NCI-H2029 (cell line): Measurements from ENCODE around the gene ZBTB18.

Experiments
- DNase-seq: peaks from one replicate; lab custom pipeline; 2025; lab: John Stamatoyannopoulos, UW

The ZBTB18 gene

DNA sequence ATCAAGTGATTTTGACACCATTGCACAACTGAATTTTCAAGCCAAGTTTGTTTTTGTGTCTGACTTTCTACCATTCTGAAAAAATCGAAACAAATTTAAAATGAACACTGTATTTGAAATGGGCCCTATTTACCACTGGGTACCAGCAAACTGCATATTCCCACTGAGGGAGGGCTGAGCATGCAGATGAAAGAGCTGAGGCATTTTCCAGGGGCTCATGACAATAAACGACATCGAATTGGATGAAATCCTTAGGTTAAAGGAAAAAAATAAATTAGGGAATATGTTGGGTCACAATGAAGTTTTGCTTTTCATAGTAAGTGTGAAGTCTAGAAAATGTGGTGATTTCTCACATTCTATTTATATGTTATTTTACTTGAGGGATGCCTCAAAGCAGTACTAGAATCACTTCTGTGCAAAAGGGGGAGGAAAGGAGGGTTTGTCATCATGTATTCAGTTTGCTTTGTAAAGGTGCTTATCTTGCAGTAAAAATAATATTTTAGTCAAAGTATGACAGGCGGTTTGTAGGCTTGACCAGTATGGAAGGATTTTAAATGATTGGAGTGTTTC lies 11.2 kb downstream of the ZBTB18 start:
- no peak for DNase-seq

- DNase-seq = no peak
Measured at GRCh38 chr1:244063498-244063897, 12.4 kb downstream of the ZBTB18 start.

DNA sequence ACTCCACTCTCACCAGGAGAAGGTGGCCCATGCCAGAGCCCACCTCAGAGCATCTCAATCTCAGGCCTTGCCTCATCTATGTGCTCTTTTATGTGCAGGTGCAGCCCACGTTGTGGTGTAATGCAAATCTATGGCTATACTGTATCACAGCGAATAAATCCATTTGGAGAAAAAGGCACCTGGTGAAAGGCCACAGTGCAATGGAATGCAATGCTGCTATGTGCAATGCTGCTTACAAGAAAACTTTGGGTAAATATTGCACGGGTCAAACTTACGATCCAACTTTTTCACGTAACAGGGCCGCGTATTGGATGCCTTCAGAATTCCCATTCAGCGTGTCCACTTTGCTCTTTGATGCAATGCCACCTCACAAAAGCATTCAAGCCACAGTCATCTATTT lies 13.5 kb downstream of the ZBTB18 start:
- DNase-seq = no peak

DNA sequence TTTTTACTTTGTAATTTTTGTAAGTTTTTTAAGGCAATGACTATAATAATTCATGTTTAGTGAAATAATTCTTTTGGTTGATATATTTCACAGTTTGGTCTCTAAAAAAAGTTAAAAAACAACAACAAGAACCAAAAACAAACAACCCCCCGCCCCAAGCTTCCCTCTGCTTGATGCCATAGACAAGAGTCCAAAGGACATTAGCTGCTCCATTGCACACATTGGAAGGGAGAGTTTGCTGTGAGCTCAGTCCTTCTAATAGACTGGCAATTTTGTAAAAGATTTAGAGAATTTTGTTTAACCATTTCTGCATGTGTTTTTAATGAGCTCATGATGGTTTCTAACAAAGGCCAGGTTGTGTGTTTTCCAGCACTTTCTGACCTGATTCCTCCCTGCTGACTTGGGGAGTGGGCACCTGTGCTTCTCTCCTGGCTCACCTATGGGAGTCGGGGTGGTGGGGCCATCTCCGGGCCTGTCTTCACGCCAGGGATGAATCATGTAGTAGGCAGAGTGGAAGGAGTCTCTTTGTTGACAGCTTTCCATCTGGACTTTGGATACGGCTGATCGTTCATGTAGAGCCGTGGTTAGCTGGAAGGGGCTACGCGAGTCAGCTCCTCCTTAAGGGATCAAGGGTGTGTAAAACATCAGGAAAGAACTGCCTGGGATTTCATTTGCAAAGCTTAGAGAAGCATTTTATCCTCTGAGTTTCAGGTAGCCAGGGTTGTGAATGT lies 14.1 kb downstream of the ZBTB18 start:
- no peak for DNase-seq

DNA sequence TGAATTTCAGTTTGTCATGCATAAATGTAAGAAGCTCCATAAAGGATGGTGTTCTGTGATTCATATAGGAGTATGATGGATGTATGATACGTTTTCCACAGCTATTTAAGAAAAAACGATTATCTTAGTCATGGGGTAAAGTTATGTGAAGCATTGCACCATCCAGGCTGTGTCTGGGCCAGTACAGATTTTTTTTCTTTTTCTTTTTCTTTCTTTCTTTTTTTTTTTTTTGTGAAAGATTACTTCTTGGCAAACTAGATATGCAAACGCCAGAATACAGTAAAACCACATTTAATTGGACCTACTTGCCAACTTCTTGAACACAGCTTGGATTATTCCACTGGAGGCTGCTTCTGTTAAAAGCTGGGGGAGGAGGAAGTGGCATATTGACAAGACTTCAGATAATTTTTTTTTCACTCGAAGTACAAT lies 14.9 kb downstream of the ZBTB18 start:
- no peak for DNase-seq

DNA sequence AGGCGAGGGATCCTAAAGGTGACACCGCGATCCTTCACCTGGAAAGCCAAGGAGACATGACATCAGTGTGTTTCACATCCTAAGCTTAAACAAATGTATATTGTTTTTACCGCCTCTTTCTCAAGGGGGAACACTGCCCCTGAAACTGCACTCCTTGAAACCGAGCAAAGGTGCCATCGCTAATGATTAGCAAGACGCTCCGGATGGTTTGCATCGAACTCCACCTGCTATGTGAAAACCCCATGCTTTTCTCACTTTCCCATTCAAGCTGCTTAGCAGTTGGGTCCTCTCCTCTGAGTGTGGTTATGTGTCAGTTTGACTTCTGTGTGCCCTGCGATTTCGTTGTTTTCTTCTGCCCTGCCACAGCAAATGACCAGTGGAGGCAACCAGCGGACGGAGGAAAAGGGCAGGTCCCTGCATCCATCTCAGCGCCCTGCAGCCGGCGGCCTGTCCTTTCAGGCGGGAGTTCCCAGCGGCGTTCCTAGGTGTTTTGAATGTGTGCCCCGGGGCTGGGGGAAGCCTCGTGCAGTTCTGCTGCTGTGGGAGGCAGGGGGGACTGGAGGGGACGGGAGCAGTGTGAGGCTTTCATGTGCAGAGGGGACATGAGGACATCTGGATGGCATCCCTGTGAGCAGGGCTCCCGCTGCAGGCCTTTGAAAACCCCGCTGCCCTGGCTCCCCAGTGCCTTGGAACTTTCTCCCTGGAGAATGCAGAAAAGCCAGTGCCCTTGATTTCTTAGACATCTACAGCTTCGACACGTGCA lies 16.1 kb downstream of the ZBTB18 start:
- no peak for DNase-seq

DNA sequence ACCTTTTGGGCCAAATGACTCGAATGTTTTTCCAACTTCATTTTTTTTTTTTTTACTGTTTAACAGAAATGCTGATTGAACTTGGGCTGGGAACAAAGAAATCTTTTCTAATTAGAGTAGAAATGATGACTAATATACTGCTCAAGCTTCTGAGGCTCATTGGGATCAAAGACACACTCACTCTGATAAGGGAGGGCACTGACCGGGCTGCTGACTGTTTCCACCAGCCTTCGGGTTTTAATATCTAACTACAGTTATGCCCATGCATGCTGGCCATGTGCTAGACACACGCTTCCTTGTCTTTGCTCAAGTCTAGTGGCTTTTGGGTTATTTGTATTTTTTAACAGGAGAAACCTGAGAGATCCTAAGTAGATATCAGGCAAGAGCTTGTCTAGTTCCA lies 16.8 kb downstream of the ZBTB18 start:
- DNase-seq = no peak

DNA sequence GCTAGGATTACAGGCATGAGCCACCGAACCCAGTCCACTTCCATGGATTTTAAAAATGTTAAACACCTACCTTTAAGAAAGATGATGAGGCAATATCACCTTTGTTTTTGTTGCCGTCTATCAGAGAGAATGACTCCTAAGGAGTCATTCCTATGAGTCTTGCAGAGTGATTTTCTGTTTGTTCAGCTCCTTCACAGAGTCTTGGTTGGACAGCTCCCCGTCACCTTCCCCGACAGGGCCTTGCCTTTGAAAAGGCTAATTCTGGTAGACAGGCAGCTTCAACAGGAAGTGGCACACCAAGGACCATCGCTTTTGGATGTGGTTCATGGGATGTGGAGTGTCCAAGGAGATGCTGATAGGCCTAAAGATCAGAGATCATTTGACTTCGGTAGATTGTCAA lies 17.5 kb downstream of the ZBTB18 start:
- DNase-seq = no peak

DNA sequence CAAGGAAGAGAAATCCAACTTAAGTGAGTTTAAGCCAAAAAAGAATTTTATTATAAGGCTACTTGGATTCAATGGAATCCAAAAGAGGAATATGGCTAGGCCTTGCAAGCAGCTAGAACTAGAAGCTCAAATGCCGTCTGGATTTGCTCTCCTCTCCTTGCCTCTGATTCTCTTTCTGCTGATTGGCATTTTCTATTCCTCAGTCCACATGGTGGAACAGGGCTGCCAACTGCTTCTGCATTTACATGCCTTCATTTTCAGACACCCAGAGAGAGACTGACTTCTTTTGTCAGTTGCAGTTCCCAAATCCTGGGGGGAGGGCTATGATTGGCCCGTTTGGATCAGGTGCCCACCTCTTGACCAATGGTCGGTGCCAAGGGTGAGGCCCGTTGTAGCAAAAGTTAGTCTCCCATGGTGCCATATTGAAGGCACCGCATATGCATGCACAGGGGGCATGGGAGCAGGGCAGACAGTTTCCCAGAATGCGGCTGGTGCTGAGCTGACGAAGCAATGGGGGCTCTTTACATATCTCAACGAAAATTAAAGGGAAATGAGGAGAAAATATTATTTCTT lies 18.3 kb downstream of the ZBTB18 start:
- DNase-seq = no peak

DNA sequence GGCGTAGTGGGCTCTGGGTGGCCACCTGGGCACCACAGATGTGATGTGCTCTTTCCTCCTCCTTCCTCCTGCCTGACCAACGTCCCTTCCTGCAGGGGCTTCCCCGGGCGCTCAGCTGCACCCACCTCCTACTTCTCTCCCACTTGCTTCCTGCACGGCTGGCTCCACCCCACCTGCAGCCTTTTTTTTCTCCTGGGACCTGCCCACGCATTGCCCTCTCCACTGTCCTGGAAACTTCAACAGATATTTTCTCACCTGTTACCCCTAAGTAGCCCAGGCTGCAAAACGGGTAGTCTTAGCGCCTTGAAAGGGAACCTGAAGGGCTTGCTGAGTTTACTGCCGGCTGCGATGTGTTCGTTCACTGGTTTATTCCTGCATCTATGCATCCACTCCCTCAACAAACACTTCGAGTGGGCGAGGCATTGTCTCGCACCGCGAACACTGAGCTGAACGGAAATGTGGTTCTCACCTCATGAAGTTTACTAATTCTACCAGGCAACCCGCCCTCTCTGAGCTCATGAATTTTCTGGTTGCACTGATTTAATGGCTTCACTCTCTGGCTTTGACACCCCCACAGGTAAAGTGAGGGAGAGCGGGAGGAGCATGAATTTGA lies 23.6 kb downstream of the ZBTB18 start:
- no peak for DNase-seq

GRCh38 chr1:244075247-244075722 lies 24.2 kb downstream of the ZBTB18 start:
- DNase-seq = no peak

DNA sequence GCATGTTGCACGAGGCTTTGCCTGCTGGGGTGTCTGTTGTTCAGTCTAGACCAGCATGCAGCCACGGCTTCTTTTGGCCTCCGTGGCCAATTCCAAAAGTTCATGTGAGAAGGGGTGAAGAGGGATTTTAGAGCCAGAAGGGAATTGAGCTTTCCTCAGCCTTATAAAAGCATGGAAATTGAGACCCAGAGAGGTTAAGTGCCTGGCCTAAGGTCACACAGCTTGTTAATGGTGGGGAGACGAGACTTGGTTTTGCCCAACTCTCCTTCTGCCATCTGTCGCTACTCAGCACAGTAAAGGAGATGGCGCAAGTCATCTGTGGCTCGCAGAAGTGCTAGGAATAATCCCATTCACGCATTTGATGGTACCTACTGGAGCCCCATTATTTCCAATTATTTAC lies 25.7 kb downstream of the ZBTB18 start:
- no peak for DNase-seq

DNA sequence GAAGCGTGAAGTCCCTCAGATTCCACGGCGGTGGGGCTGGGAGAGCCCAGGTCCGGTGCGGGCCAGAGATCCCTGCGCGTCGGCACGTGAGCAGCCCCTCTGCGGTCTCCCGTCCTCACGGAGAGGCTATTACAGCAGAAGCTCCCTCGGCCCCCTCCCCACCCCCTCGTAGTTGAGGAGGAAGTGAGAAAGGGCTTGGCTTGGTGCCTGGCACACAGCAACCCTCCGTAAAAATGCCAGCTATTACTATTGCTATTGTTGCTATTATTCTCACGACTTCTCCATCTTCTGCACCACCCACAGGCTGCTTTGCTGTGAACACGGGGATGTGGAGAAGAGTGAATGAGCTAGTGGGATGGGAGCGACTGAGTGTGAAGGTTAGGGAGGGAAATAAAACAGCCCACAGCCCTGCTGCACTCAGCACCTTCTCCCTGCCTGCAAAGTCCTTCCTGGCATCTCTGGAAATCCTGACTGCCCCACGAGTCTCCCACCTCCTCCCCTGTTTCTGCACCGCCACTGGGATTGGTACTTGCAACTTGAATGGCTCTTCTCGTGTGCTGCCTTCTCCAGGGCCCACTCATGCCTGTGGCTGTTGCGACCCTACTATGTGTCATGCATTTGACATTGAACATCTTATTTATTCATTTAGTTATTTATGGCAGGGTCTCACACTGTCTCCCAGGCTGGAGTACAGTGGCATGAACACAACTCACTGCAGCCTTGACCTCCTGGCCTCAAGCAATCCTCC lies 26.6 kb downstream of the ZBTB18 start:
- DNase-seq = no peak

- DNase-seq = no peak
Measured at GRCh38 chr1:244080343-244080929, 29.4 kb downstream of the ZBTB18 start.

- no peak for DNase-seq
Measured at GRCh38 chr1:244082969-244083368, 31.9 kb downstream of the ZBTB18 start.

DNA sequence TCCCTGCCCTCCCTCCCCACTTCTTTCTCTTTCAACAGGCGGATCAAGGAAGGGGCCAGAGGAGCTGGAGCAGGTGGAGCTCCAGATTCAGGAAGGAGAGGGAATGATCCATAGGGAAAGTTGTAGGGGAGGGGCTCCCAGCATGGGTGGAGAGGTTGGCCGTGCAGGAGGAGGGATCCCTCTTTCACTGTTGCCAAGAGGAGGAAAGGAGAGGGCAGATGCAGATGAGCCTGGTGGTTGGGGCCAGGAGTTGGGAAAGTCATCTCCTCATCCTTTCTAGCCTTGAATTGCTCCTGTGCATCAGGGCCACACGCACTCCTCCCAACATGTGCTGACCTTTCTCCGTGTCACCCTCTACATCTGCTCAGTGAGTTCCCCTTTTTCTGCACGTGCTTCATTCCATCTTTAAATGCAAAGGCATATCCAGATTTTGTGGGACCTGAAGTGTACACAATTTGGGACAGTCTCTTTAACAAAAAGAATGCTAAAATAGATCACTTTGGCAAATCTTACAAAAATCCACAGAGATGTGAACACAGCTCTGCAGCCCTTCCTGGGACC lies 32.4 kb downstream of the ZBTB18 start:
- no peak for DNase-seq

DNA sequence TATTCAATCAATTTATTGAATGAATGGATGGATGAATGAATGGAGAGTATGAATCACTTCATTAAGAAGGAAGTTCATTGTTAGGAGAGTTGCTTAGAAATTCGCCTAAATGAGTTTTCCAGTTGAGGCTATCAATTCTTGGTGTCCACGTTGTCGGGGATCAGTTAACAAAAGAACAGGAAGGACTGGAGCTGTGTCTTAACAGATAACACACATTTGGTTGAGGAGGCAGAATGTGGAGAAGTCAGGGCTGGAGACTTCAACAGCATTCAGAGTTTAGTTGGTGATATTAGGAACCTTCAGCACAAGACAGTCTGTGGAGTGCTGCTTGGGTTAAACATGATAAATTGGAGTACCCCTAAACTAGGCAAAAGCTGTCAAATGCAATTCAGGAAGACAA lies 33.7 kb downstream of the ZBTB18 start:
- DNase-seq = no peak

- DNase-seq = no peak
Measured at GRCh38 chr1:244085891-244086290, 34.8 kb downstream of the ZBTB18 start.

DNA sequence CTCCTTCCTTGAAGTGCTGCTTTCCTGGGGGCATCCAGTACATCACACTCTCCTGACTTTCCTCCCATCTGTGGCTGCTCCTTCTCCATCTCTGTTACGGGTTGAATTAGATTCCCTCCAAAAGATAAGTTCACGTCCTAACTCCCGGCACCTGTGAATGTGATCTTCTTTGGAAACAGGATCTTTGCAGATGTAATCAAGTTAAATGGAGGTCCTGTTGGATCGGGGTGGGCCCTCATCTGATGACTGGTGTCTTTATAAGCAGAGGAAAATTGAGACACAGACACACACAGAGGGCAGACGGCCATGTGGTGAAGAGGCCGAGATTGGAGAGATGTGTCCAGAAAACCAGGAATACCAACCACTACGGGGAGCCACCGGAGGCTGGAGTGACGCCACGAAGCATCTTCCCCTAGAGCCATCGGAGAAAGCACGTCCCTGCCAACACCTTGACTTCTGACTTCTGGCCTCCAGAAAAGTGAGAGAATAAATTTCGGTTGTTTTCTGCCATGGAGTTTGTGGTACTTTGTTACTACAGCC lies 36.0 kb downstream of the ZBTB18 start:
- no peak for DNase-seq

DNA sequence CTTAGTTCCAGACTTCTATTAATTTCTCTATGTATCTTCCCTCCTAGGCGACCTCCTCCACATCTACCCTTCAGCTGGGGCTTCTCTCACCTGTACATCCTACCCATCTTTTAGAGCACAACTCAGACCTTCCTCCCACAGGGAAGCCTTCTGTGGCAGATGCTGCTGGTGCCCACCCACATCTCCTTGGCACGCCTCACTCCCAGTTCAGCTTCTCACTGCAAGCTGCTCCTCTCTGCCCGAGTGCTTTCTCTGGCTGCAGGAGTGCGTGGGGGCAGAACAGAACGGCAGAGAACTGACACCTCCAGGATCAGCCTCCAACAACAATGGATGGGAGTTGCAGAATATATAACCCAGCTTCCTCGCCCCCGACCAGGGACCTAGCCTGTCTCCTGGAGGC lies 36.5 kb downstream of the ZBTB18 start:
- no peak for DNase-seq

- DNase-seq = no peak
Measured at GRCh38 chr1:244088161-244088560, 37.1 kb downstream of the ZBTB18 start.
